Keratinocyte (primary cell): ENCODE measurements around the gene ATP1A3. TPM values are rescaled to one million over a fixed set of nuclear protein-coding genes. Genes with fewer than 3 reads are reported as not detected.

Experiments
- DNase-seq: peaks from one replicate; pipeline ENCODE4 v3.0.0-alpha.2; 2011; ENCODE audit warnings: low read depth, missing footprints, low spot score
- FAIRE-seq: peaks from 2 replicates; lab custom pipeline; 2011; peaks lifted over from hg19 to GRCh38; lab: Jason Lieb, UNC
- H2AFZ ChIP-seq: 2 replicates; pipeline ENCODE4 v1.6.0; 2012; ENCODE audit warnings: low read length, control low read depth, inconsistent platforms; ENCODE audit not compliant: control insufficient read depth
- H3K27ac ChIP-seq: 2 replicates; pipeline ENCODE4 v1.5.1; 2011; ENCODE audit warnings: low read length; ENCODE audit not compliant: control insufficient read depth, insufficient read depth
- H3K27me3 ChIP-seq: 3 replicates; pipeline ENCODE4 v1.6.0; 2011; ENCODE audit warnings: low read length; ENCODE audit not compliant: control insufficient read depth, insufficient read depth; ENCODE audit errors: extremely low read depth
- H3K36me3 ChIP-seq, 2 experiments: 2 replicates in 1 of 2; 3 replicates in 1 of 2; pipeline ENCODE4 v1.5.1; 2011; ENCODE audit warnings: low read length in 2 of 2, mild to moderate bottlenecking in 1 of 2; ENCODE audit not compliant: control insufficient read depth in 2 of 2, insufficient read depth in 2 of 2; ENCODE audit errors: extremely low read depth in 1 of 2
- H3K4me1 ChIP-seq: 3 replicates; pipeline ENCODE4 v1.5.1; 2011; ENCODE audit warnings: low read length; ENCODE audit not compliant: control insufficient read depth, insufficient read depth; ENCODE audit errors: extremely low read depth
- H3K4me2 ChIP-seq: 3 replicates; pipeline ENCODE4 v1.6.0; 2011; ENCODE audit warnings: low read depth, low read length; ENCODE audit not compliant: control insufficient read depth, insufficient read depth; ENCODE audit errors: extremely low read depth
- H3K4me3 ChIP-seq, 3 experiments: fragments of 200-600 bp in 1 of 3; sonication (generic) in 1 of 3; 2 replicates in 2 of 3; 3 replicates in 1 of 3; pipeline ENCODE4 v1.5.1; 2011 to 2016; ENCODE audit warnings: low read length in 3 of 3, mild to moderate bottlenecking in 3 of 3, control low read depth in 2 of 3, inconsistent platforms in 1 of 3, low read depth in 1 of 3, mixed read lengths in 1 of 3, mixed run types in 1 of 3, moderate library complexity in 1 of 3; ENCODE audit not compliant: control insufficient read depth in 2 of 3, insufficient read depth in 2 of 3; ENCODE audit errors: extremely low read depth in 1 of 3
- H3K79me2 ChIP-seq: 2 replicates; pipeline ENCODE4 v1.6.0; 2012; ENCODE audit warnings: low read length; ENCODE audit not compliant: control insufficient read depth, insufficient read depth
- H3K9ac ChIP-seq: 3 replicates; pipeline ENCODE4 v1.6.0; 2011; ENCODE audit warnings: low read length; ENCODE audit not compliant: control insufficient read depth, insufficient read depth; ENCODE audit errors: extremely low read depth
- H3K9me1 ChIP-seq: 3 replicates; pipeline ENCODE4 v1.6.0; 2011; ENCODE audit warnings: low read length; ENCODE audit not compliant: control insufficient read depth, insufficient read depth; ENCODE audit errors: extremely low read depth
- H3K9me3 ChIP-seq: 2 replicates; pipeline ENCODE4 v1.5.1; 2012; ENCODE audit warnings: low read depth, low read length; ENCODE audit not compliant: control insufficient read depth
- H4K20me1 ChIP-seq: 3 replicates; pipeline ENCODE4 v1.6.0; 2011; ENCODE audit warnings: low read length; ENCODE audit not compliant: control insufficient read depth, insufficient read depth; ENCODE audit errors: extremely low read depth
- CTCF ChIP-seq, 3 experiments: IDR thresholded peaks in 1 of 3; conservative IDR thresholded peaks in 1 of 3; optimal IDR thresholded peaks in 1 of 3; 2 replicates in 2 of 3; 3 replicates in 1 of 3; pipeline versions ENCODE3 to v1.5.1; 2011; ENCODE audit warnings: low read length in 3 of 3, mild to moderate bottlenecking in 3 of 3, moderate library complexity in 2 of 3, control low read depth in 1 of 3, inconsistent platforms in 1 of 3; ENCODE audit not compliant: insufficient read depth in 2 of 3; ENCODE audit errors: extremely low read depth in 1 of 3
- EZH2 ChIP-seq: IDR thresholded peaks from one replicate; pipeline ENCODE4 v1.6.1; 2012; ENCODE audit warnings: inconsistent platforms, mild to moderate bottlenecking, low read length, moderate library complexity
- dilution Hi-C: fragments of 300-500 bp; cut with MboI; formaldehyde crosslinking; loops from one replicate; pipeline ENCODE4 v1.7.0; 2020; ENCODE audit warnings: low sequenced_read_pairs; ENCODE audit not compliant: extremely low pct_ligation_motif_present
- polyA plus RNA-seq, 5 experiments: library from polyadenylated mRNA; depleted of rRNA in 3 of 5; stranded (reverse) in 3 of 5; stranded (forward) in 1 of 5; unstranded in 1 of 5; fragments of >200 nt; gene quantifications; 1 replicate in 1 of 5; 2 replicates in 3 of 5; 3 replicates in 1 of 5; pipeline versions ENCODE4 v1.2.1 to v1.2.3, GENCODE V29; 2011 to 2012; ENCODE audit warnings: missing spikeins in 2 of 5, low read depth in 1 of 5, low replicate concordance in 1 of 5

Gene ATP1A3
- polyA plus RNA-seq, 1 donor (not counting 4 experiments of a cell fraction or from before 2014, with no cell fraction given) = not detected

DNA sequence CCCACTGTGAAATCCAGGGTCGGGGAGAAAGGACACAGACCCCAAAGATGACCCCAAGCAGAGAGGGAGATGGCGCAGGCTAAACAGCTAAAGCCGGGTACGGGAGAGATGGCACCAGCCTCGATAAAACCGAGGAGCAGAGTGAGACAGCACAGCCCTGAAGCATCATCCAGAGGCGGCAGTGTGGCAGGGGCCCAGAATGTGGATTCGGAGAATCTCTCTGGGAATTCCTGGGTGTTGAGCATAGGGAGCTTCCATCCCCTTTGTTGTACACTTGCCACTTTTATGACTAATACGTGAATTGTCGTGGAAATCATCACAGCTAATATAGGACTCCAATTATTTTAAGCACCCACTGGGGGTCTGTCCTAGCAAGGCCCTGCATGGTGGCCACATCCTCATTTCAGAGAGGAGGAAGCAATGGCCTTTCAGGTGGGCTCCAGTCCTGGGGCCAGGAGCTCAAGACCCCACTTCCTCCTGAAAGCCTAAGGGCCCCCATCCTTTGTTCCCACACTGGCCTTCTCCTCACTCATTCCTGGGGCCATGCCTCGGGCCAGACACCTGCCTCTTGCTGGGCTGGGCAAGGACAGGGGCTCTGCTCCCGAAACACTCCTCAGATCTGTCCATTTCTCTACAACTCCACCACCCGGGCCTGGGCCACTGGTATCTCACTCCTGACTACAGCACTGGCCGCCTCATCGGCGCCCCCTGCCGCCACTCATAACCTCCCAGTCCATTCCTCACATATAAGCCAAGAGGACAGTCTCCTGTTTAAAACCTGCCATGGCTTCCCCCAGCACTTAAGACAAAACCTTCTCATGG is 29.3 kb upstream of the ATP1A3 start:
- Histone ChIP-seq H3K9me3 (no peaks in the 10 kb centered on the region), H3K9me1 (no peaks in the 10 kb centered on the region), H3K79me2 (no peaks in the 10 kb centered on the region), H3K9ac (no peak overlapping the region), H2AFZ (no peak overlapping the region), H3K4me2 (no peak overlapping the region), H3K27ac (no peak overlapping the region), H3K4me3 (no peak overlapping the region), H4K20me1 (no peaks in the 10 kb centered on the region), H3K36me3 (no peaks in the 10 kb centered on the region), H3K4me1 (no peaks in the 10 kb centered on the region), H3K27me3 (peaks cover 4% of the 10 kb centered on the region)
- DNase-seq = no peak
- dilution Hi-C loops = no loop called here
- no peak for FAIRE-seq
- TF ChIP-seq CTCF (optimal IDR thresholded peaks at IDR 0.05 in 1 of 3, IDR thresholded peaks at IDR 0.05 in 1 of 3, conservative IDR thresholded peaks at IDR 0.05 in 1 of 3; ENCODE audit: extremely low read depth in 1 of 3, insufficient read depth in 2 of 3, low read length in 3 of 3) (peak; percentile 48 to 66 (median 66)), EZH2 (no peak)

- H3K9ac ChIP-seq = no peak overlapping the region
- H3K27me3 ChIP-seq = peaks cover 4% of the 10 kb centered on the region
- no peak overlapping the region for H3K4me2 ChIP-seq
- H3K9me1 ChIP-seq = no peaks in the 10 kb centered on the region
- no peaks in the 10 kb centered on the region for H3K9me3 ChIP-seq
- DNase-seq (no peak), FAIRE-seq (no peak)
- TF ChIP-seq EZH2 = no peak
- no peak for TF ChIP-seq CTCF (optimal IDR thresholded peaks at IDR 0.05 in 1 of 3, IDR thresholded peaks at IDR 0.05 in 1 of 3, conservative IDR thresholded peaks at IDR 0.05 in 1 of 3; ENCODE audit: extremely low read depth in 1 of 3, insufficient read depth in 2 of 3, low read length in 3 of 3)
- dilution Hi-C loops = no loop called here
- H4K20me1 ChIP-seq = no peaks in the 10 kb centered on the region
- no peaks in the 10 kb centered on the region for H3K4me1 ChIP-seq
- H3K79me2 ChIP-seq = no peaks in the 10 kb centered on the region
- H2AFZ ChIP-seq = no peak overlapping the region
- H3K27ac ChIP-seq = no peak overlapping the region
- no peaks in the 10 kb centered on the region for H3K36me3 ChIP-seq
- H3K4me3 ChIP-seq = no peak overlapping the region
Measured at GRCh38 chr19:42022616-42023015, 28.6 kb upstream of the ATP1A3 start.
